ENCODE data around the gene FASTKD1. TPM values are rescaled to one million over a fixed set of nuclear protein-coding genes. Genes with fewer than 3 reads are reported as not detected.
A peak's percentile ranks its signal among the peaks of the same experiment; 100 is the strongest.

Gene FASTKD1
- total and polyA plus RNA-seq, 2 donors (not counting 3 experiments of a cell fraction or from before 2014, with no cell fraction given) = 8.9 to 32.2 TPM

DNA sequence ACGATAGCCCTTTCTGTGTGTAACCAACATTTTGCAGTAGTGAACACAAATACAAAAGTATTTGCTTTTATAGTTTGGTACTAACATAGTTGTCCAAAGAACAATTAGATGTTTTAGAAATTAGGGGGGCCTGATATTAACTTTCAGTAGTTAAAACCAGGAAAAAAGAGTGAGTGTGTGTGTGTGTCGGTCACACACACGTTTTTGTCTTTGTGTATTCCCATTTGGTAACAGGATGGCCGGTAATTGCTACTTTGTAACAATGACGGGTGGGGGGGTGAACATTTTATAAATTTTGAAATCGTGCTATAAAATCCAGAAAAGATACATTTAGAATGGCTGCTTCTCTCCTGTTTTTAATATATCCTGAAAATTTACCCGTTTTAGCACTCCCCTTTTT, 12.0 kb upstream of the FASTKD1 start:
- dilution Hi-C loops (cut with MboI; ENCODE audit: extremely low pct_ligation_motif_present, low sequenced_read_pairs) = no loop called here

More for the DNA sequence above, 12.0 kb upstream of the FASTKD1 start:
- Histone ChIP-seq H3K9ac (replicated peaks; ENCODE audit: extremely low read depth, insufficient read depth, low read length) (peak overlapping the region; percentile 92), H3K9me1 (replicated peaks; ENCODE audit: control insufficient read depth, extremely low read depth, insufficient read depth, low read length) (no peaks in the 10 kb centered on the region), H2AFZ (ENCODE audit: low read depth, low read length) (no peak overlapping the region), H3K4me3 (replicated peaks in 1 of 3; ENCODE audit: insufficient read depth in 1 of 3, low read depth in 1 of 3, low read length in 3 of 3) (peak overlapping the region in 2 of 3 experiments; percentile 98 to 99), H3K27me3 (ENCODE audit: control insufficient read depth in 2 of 2, insufficient read depth in 2 of 2, low read length in 2 of 2) (no peaks in the 10 kb centered on the region), H3K36me3 (ENCODE audit: control insufficient read depth in 2 of 2, extremely low read depth in 1 of 2, insufficient read depth in 2 of 2, low read length in 2 of 2) (no peaks in the 10 kb centered on the region), H3K79me2 (ENCODE audit: control insufficient read depth, insufficient read depth, low read length) (peaks cover 60% of the 10 kb centered on the region), H3K27ac (ENCODE audit: insufficient read depth, low read depth, low read length) (no peak overlapping the region), H4K20me1 (replicated peaks; ENCODE audit: control insufficient read depth, extremely low read depth, insufficient read depth, low read length) (peaks cover 2% of the 10 kb centered on the region), H3K4me2 (ENCODE audit: insufficient read depth, low read length) (peak overlapping the region; percentile 79), H3K4me1 (ENCODE audit: control insufficient read depth, extremely low read depth, insufficient read depth, low read length) (peaks cover 9% of the 10 kb centered on the region), H3K9me3 (replicated peaks; ENCODE audit: control insufficient read depth, insufficient read depth, low read length) (no peaks in the 10 kb centered on the region)
- TF ChIP-seq POLR2AphosphoS5 (IDR thresholded peaks at IDR 0.05; ENCODE audit: insufficient read depth, low read depth, low read length) = no peak
- TF ChIP-seq EZH2 (IDR thresholded peaks at IDR 0.05; ENCODE audit: borderline replicate concordance, low read depth, low read length, severe bottlenecking) = no peak
- TF ChIP-seq FOS (IDR thresholded peaks at IDR 0.05; ENCODE audit: borderline replicate concordance, insufficient read depth, low read length) = no peak
- no peak for TF ChIP-seq GATA2 (IDR thresholded peaks at IDR 0.05; ENCODE audit: insufficient read depth, insufficient read length, low read depth, low read length)
- TF ChIP-seq POLR2A (IDR thresholded peaks at IDR 0.05; ENCODE audit: low read depth, low read length) = no peak
- no peak for TF ChIP-seq CTCF (IDR thresholded peaks at IDR 0.05; ENCODE audit: extremely low read depth in 1 of 2, insufficient read depth in 1 of 2, low read depth in 1 of 2, low read length in 2 of 2)
- TF ChIP-seq JUN (IDR thresholded peaks at IDR 0.05; ENCODE audit: borderline replicate concordance, insufficient read depth, insufficient read length, low read depth) = no peak
- POLR2A ChIA-PET = interaction anchor here (0.6 to 2.1 kb wide), 2 partner anchors 12 to 16 kb away, joined by 4 to 8 read pairs; partner anchors contain the start of gene FASTKD1
- CTCF ChIA-PET = interaction anchor here (0.7 to 1.6 kb wide), 3 partner anchors 10 to 13 kb away, joined by 3 to 6 read pairs (median 5); no protein-coding TSS in a partner anchor
- no peak for FAIRE-seq
- no TSS peak for BruUV-seq (replicated peaks)
- intact Hi-C loops (cut with micrococcal nuclease) = no loop called here
- DNase-seq (ENCODE audit: low read depth, low spot score) = peak; percentile 23
